Endodermal cell (in vitro differentiated cells): ENCODE data around the gene STK4. TPM values are rescaled to one million over a fixed set of nuclear protein-coding genes. Genes with fewer than 3 reads are reported as not detected.

Source experiments
- DNase-seq: peaks from one replicate; pipeline ENCODE4 v3.0.0-alpha.2; 2017
- H3K27ac ChIP-seq: 2 replicates; pipeline ENCODE4 v1.5.1; 2013; ENCODE audit warnings: mild to moderate bottlenecking, low read depth, low read length, moderate library complexity
- H3K27me3 ChIP-seq: 2 replicates; pipeline ENCODE4 v1.6.1; 2013; ENCODE audit warnings: mild to moderate bottlenecking, low read length, moderate library complexity; ENCODE audit not compliant: insufficient read depth, control insufficient read depth, poor library complexity, severe bottlenecking
- H3K36me3 ChIP-seq: 2 replicates; pipeline ENCODE4 v1.7.0; 2013; ENCODE audit warnings: mild to moderate bottlenecking, low read length, moderate library complexity; ENCODE audit not compliant: control insufficient read depth, insufficient read depth
- H3K4me1 ChIP-seq: one replicate; pipeline ENCODE4 v1.7.0; 2013; ENCODE audit warnings: low read length; ENCODE audit not compliant: control insufficient read depth, insufficient read depth
- H3K4me3 ChIP-seq: 2 replicates; pipeline ENCODE4 v1.5.1; 2013; ENCODE audit warnings: mild to moderate bottlenecking, low read length, moderate library complexity
- H3K9ac ChIP-seq: 2 replicates; pipeline ENCODE4 v1.6.1; 2013; ENCODE audit warnings: mild to moderate bottlenecking, low read length, moderate library complexity; ENCODE audit not compliant: poor library complexity, severe bottlenecking; ENCODE audit errors: extremely low read depth
- H3K9me3 ChIP-seq: 2 replicates; pipeline ENCODE4 v1.6.1; 2013; ENCODE audit warnings: mild to moderate bottlenecking, low read length, moderate library complexity; ENCODE audit not compliant: control insufficient read depth
- H3K27ac Mint-ChIP-seq: 2 replicates; pipeline ENCODE4 v1.8.0; 2020; ENCODE audit warnings: mixed read lengths
- H3K27me3 Mint-ChIP-seq: 2 replicates; pipeline ENCODE4 v1.8.0; 2021; ENCODE audit warnings: mild to moderate bottlenecking, mixed read lengths; ENCODE audit not compliant: insufficient read depth
- H3K36me3 Mint-ChIP-seq: 2 replicates; pipeline ENCODE4 v1.8.0; 2020; ENCODE audit warnings: low read depth, mixed read lengths
- H3K4me1 Mint-ChIP-seq: 2 replicates; pipeline ENCODE4 v1.8.0; 2020; ENCODE audit warnings: mixed read lengths
- H3K4me3 Mint-ChIP-seq: 2 replicates; pipeline ENCODE4 v1.8.0; 2020; ENCODE audit warnings: mild to moderate bottlenecking, moderate library complexity, mixed read lengths
- H3K9me3 Mint-ChIP-seq: 2 replicates; pipeline ENCODE4 v1.8.0; 2020; ENCODE audit warnings: mild to moderate bottlenecking, mixed read lengths
- WGBS, 2 experiments: methylation state at CpG; one replicate each; pipeline versions ENCODE4 v1.1.5 to v1.1.7; 2013; ENCODE audit warnings: missing lambda C conversion rate in 2 of 2, mixed read lengths in 1 of 2; ENCODE audit not compliant: insufficient coverage in 1 of 2, insufficient read length in 1 of 2; 5-methylcytosine and 5-hydroxymethylcytosine counted together
- total RNA-seq, 2 donors: library from RNA; stranded (reverse); fragmentation: NEBNext Ultra II Directional in 1 of 2; extraction: Animal tissue kit (Norgen Biotek cat#: 25700) in 1 of 2; gene quantifications; 2 replicates in 1 of 2; 3 replicates in 1 of 2; pipeline ENCODE4 v1.2.1, GENCODE V29; 2021
- TF ChIP-seq, protein P1 (sequence below): fragments of 200-600 bp; sonication (generic); conservative IDR thresholded peaks from 2 replicates; pipeline ENCODE4 v1.5.0; 2021; ENCODE audit warnings: antibody characterized with exemption, mild to moderate bottlenecking

The STK4 gene
- total RNA-seq, 2 donors from 2014 or later, result 29.2 to 33.1 TPM

GRCh38 chr20:44961870-44962267 is 4.4 kb upstream of the STK4 start:
- Histone ChIP-seq H3K4me3 (no peak overlapping the region), H3K4me1 (peaks cover 8% of the 10 kb centered on the region), H3K27ac (no peak overlapping the region), H3K9ac (no peak overlapping the region), H3K27me3 (peaks cover 19% of the 10 kb centered on the region), H3K36me3 (peaks cover 7% of the 10 kb centered on the region), H3K9me3 (no peaks in the 10 kb centered on the region)
- TF ChIP-seq, protein P1, sequence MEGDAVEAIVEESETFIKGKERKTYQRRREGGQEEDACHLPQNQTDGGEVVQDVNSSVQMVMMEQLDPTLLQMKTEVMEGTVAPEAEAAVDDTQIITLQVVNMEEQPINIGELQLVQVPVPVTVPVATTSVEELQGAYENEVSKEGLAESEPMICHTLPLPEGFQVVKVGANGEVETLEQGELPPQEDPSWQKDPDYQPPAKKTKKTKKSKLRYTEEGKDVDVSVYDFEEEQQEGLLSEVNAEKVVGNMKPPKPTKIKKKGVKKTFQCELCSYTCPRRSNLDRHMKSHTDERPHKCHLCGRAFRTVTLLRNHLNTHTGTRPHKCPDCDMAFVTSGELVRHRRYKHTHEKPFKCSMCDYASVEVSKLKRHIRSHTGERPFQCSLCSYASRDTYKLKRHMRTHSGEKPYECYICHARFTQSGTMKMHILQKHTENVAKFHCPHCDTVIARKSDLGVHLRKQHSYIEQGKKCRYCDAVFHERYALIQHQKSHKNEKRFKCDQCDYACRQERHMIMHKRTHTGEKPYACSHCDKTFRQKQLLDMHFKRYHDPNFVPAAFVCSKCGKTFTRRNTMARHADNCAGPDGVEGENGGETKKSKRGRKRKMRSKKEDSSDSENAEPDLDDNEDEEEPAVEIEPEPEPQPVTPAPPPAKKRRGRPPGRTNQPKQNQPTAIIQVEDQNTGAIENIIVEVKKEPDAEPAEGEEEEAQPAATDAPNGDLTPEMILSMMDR, result no peak
- Mint-ChIP-seq H3K9me3 (peaks cover 1% of the 10 kb centered on the region), H3K27me3 (peaks cover 19% of the 10 kb centered on the region), H3K36me3 (peaks cover 14% of the 10 kb centered on the region), H3K4me1 (peaks cover 45% of the 10 kb centered on the region), H3K4me3 (no peak overlapping the region), H3K27ac (no peak overlapping the region)
- WGBS, 2 experiments, result 78 to 83% methylated on average over 2 to 3 of the region's 3 CpGs
- DNase-seq, result no peak

- no peak for DNase-seq
- Mint-ChIP-seq H3K36me3 (peaks cover 12% of the 10 kb centered on the region), H3K4me3 (no peak overlapping the region), H3K27ac (peak overlapping the region; percentile 60), H3K9me3 (peaks cover 1% of the 10 kb centered on the region), H3K27me3 (peaks cover 19% of the 10 kb centered on the region), H3K4me1 (peaks cover 49% of the 10 kb centered on the region)
- WGBS, 2 experiments, result 94% methylated on average over 2 of the region's 3 CpGs; no CpG with 5 or more reads in 1 of the 2 experiments
- peaks cover 19% of the 10 kb centered on the region for H3K27me3 ChIP-seq
- H3K4me3 ChIP-seq, result no peak overlapping the region
- H3K9ac ChIP-seq, result no peak overlapping the region
- H3K27ac ChIP-seq, result no peak overlapping the region
- no peaks in the 10 kb centered on the region for H3K9me3 ChIP-seq
- peaks cover 7% of the 10 kb centered on the region for H3K36me3 ChIP-seq
- peaks cover 8% of the 10 kb centered on the region for H3K4me1 ChIP-seq
- TF ChIP-seq, protein P1, result no peak
These were observed 3.8 kb upstream of the STK4 start for GRCh38 chr20:44962483-44962882.

- Mint-ChIP-seq H3K36me3 (peaks cover 2% of the 10 kb centered on the region), H3K4me3 (no peak overlapping the region), H3K27ac (no peak overlapping the region), H3K4me1 (peaks cover 52% of the 10 kb centered on the region), H3K27me3 (peaks cover 19% of the 10 kb centered on the region), H3K9me3 (peaks cover 1% of the 10 kb centered on the region)
- Histone ChIP-seq H3K4me1 (peaks cover 7% of the 10 kb centered on the region), H3K27ac (no peak overlapping the region), H3K27me3 (peaks cover 19% of the 10 kb centered on the region), H3K36me3 (peaks cover under 1% of the 10 kb centered on the region), H3K4me3 (no peak overlapping the region), H3K9ac (no peak overlapping the region), H3K9me3 (no peaks in the 10 kb centered on the region)
- TF ChIP-seq, protein P1, result no peak
- DNase-seq, result no peak
- WGBS, 2 experiments, result 80 to 87% methylated on average over 4 of the region's 4 CpGs
These were observed 2.7 kb upstream of the STK4 start for GRCh38 chr20:44963325-44964215.
